H9 (cell line): ENCODE measurements around the gene SLPI. TPM values are rescaled to one million over a fixed set of nuclear protein-coding genes. Genes with fewer than 3 reads are reported as not detected.

ENCODE experiments used
- DNase-seq: peaks from one replicate; pipeline ENCODE4 v3.0.0-alpha.2; 2017
- H2AFZ ChIP-seq: one replicate; pipeline ENCODE4 v1.6.1; 2013; ENCODE audit warnings: mild to moderate bottlenecking, low read length, control low read depth, moderate library complexity
- H2AK5ac ChIP-seq: 2 replicates; pipeline ENCODE4 v1.6.1; 2013; ENCODE audit warnings: low read length, control low read depth, mixed read lengths; ENCODE audit not compliant: insufficient read length
- H2BK120ac ChIP-seq: one replicate; pipeline ENCODE4 v1.6.1; 2013; ENCODE audit warnings: low read depth, mild to moderate bottlenecking, low read length, control low read depth, inconsistent platforms; ENCODE audit not compliant: poor library complexity, severe bottlenecking
- H2BK12ac ChIP-seq: 2 replicates; pipeline ENCODE4 v1.6.1; 2013; ENCODE audit warnings: low read length, control low read depth, mixed read lengths, low read depth; ENCODE audit not compliant: insufficient read length
- H2BK15ac ChIP-seq: 2 replicates; pipeline ENCODE4 v1.6.1; 2013; ENCODE audit warnings: low read depth, low read length, control low read depth
- H2BK20ac ChIP-seq: one replicate; pipeline ENCODE4 v1.6.1; 2013; ENCODE audit warnings: low read depth, mild to moderate bottlenecking, low read length, control low read depth, inconsistent platforms; ENCODE audit not compliant: poor library complexity, severe bottlenecking
- H2BK5ac ChIP-seq: 2 replicates; pipeline ENCODE4 v1.6.1; 2013; ENCODE audit warnings: low read length, control low read depth, mixed read lengths; ENCODE audit not compliant: insufficient read length
- H3K14ac ChIP-seq: 2 replicates; pipeline ENCODE4 v1.6.1; 2013; ENCODE audit warnings: low read length, control low read depth; ENCODE audit not compliant: insufficient read depth
- H3K18ac ChIP-seq: 2 replicates; pipeline ENCODE4 v1.6.1; 2013; ENCODE audit warnings: low read depth, mild to moderate bottlenecking, mixed read lengths, low read length, control low read depth; ENCODE audit not compliant: insufficient read length
- H3K23ac ChIP-seq: 2 replicates; pipeline ENCODE4 v1.6.1; 2013; ENCODE audit warnings: low read length, control low read depth, mixed read lengths, low read depth; ENCODE audit not compliant: insufficient read length
- H3K23me2 ChIP-seq: 2 replicates; pipeline ENCODE4 v1.6.1; 2013; ENCODE audit warnings: low read depth, mild to moderate bottlenecking, mixed read lengths, low read length, control low read depth; ENCODE audit not compliant: insufficient read length, poor library complexity, severe bottlenecking
- H3K27ac ChIP-seq: 2 replicates; pipeline ENCODE4 v1.5.1; 2013; ENCODE audit warnings: low read length, control low read depth, mixed read lengths, low read depth; ENCODE audit not compliant: insufficient read length
- H3K27me3 ChIP-seq: 2 replicates; pipeline ENCODE4 v1.6.1; 2013; ENCODE audit warnings: low read length, control low read depth, inconsistent platforms; ENCODE audit not compliant: insufficient read depth
- H3K4ac ChIP-seq: 2 replicates; pipeline ENCODE4 v1.6.1; 2013; ENCODE audit warnings: low read depth, mild to moderate bottlenecking, control low read depth, inconsistent platforms, low read length, moderate library complexity
- H3K4me1 ChIP-seq: 2 replicates; pipeline ENCODE4 v1.6.1; 2013; ENCODE audit warnings: low read length, control low read depth, inconsistent platforms; ENCODE audit not compliant: insufficient read depth
- H3K4me2 ChIP-seq: 2 replicates; pipeline ENCODE4 v1.6.1; 2013; ENCODE audit warnings: low read length, control low read depth, mixed read lengths; ENCODE audit not compliant: insufficient read length, insufficient read depth
- H3K56ac ChIP-seq: 2 replicates; pipeline ENCODE4 v1.6.1; 2013; ENCODE audit warnings: low read depth, mild to moderate bottlenecking, mixed read lengths, low read length, control low read depth; ENCODE audit not compliant: insufficient read length
- H3K79me1 ChIP-seq: 2 replicates; pipeline ENCODE4 v1.6.1; 2013; ENCODE audit warnings: low read depth, mild to moderate bottlenecking, moderate library complexity, low read length, control low read depth, inconsistent platforms; ENCODE audit not compliant: insufficient read depth, poor library complexity, severe bottlenecking
- H3K79me2 ChIP-seq: 2 replicates; pipeline ENCODE4 v1.6.1; 2013; ENCODE audit warnings: low read length, control low read depth, inconsistent platforms; ENCODE audit not compliant: insufficient read depth
- H3K9ac ChIP-seq: 2 replicates; pipeline ENCODE4 v1.6.1; 2013; ENCODE audit warnings: low read length, control low read depth, mixed read lengths; ENCODE audit not compliant: insufficient read length; ENCODE audit errors: extremely low read depth
- H3K9me3 ChIP-seq: one replicate; pipeline ENCODE4 v1.6.1; 2013; ENCODE audit warnings: low read depth, low read length, inconsistent platforms; ENCODE audit not compliant: control insufficient read depth
- H3T11ph ChIP-seq: one replicate; pipeline ENCODE4 v1.6.1; 2013; ENCODE audit warnings: mild to moderate bottlenecking, low read length, control low read depth, inconsistent platforms
- H4K20me1 ChIP-seq: one replicate; pipeline ENCODE4 v1.6.1; 2013; ENCODE audit not compliant: control insufficient read depth, insufficient read length, insufficient read depth
- H4K5ac ChIP-seq: 2 replicates; pipeline ENCODE4 v1.6.1; 2013; ENCODE audit warnings: low read depth, mild to moderate bottlenecking, mixed read lengths, low read length, control low read depth; ENCODE audit not compliant: insufficient read length
- H4K8ac ChIP-seq: replicated peaks from 2 replicates; pipeline ENCODE4 v1.6.1; 2013; ENCODE audit warnings: low read length, control low read depth, mixed read lengths, low read depth; ENCODE audit not compliant: insufficient read length
- H4K91ac ChIP-seq: 2 replicates; pipeline ENCODE4 v1.6.1; 2013; ENCODE audit warnings: low read depth, mild to moderate bottlenecking, moderate library complexity, mixed read lengths, low read length, control low read depth; ENCODE audit not compliant: insufficient read length
- H3K27ac Mint-ChIP-seq, 3 experiments: 2 replicates in 2 of 3; 3 replicates in 1 of 3; pipeline ENCODE4 v1.8.0; 2020 to 2021; ENCODE audit warnings: mixed read lengths in 3 of 3, mild to moderate bottlenecking in 1 of 3, moderate library complexity in 1 of 3
- H3K27me3 Mint-ChIP-seq: 2 replicates; pipeline ENCODE4 v1.8.0; 2021; ENCODE audit warnings: low read depth, mild to moderate bottlenecking, moderate library complexity, mixed read lengths
- H3K36me3 Mint-ChIP-seq, 3 experiments: 2 replicates in 2 of 3; 3 replicates in 1 of 3; pipeline ENCODE4 v1.8.0; 2020 to 2021; ENCODE audit warnings: low read depth in 3 of 3, mixed read lengths in 3 of 3; ENCODE audit not compliant: insufficient read depth in 1 of 3
- H3K4me1 Mint-ChIP-seq, 2 experiments: 2 replicates each; pipeline ENCODE4 v1.8.0; 2020; ENCODE audit warnings: mixed read lengths in 2 of 2
- H3K4me3 Mint-ChIP-seq, 2 experiments: 2 replicates in 1 of 2; 3 replicates in 1 of 2; pipeline ENCODE4 v1.8.0; 2020 to 2021; ENCODE audit warnings: mild to moderate bottlenecking in 2 of 2, mixed read lengths in 2 of 2, moderate library complexity in 1 of 2
- H3K9me3 Mint-ChIP-seq, 2 experiments: 2 replicates in 1 of 2; 3 replicates in 1 of 2; pipeline ENCODE4 v1.8.0; 2020; ENCODE audit warnings: mild to moderate bottlenecking in 2 of 2, mixed read lengths in 2 of 2, moderate library complexity in 1 of 2
- CTCF ChIP-seq: fragments of 200-600 bp; sonication (generic); conservative IDR thresholded peaks from 3 replicates; pipeline ENCODE4 v1.8.0; 2021; ENCODE audit warnings: antibody characterized with exemption, mild to moderate bottlenecking
- WGBS: extraction: QIAGEN DNeasy Blood & Tissue Kit; methylation state at CpG from one replicate; pipeline ENCODE4 v1.1.7; 2013; ENCODE audit warnings: missing lambda C conversion rate, low lambda C conversion rate, mixed read lengths; ENCODE audit not compliant: insufficient read length; ENCODE audit errors: extremely low coverage; 5-methylcytosine and 5-hydroxymethylcytosine counted together
- long read RNA-seq: library from polyadenylated mRNA; unstranded; transcript quantifications from one replicate; pipeline ENCODE4 v2.0.0, GENCODE V29; 2020
- total RNA-seq: library from RNA; stranded (reverse); gene quantifications from 2 replicates; pipeline ENCODE4 v1.2.1, GENCODE V29; 2021

The SLPI gene
- total RNA-seq, result not detected in 2 replicates
- long read RNA-seq, result 0 reads

GRCh38 chr20:45254383-45255262 is at the start of gene SLPI:
Gene SLPI (minus strand): TSS chr20:45254564. CDS start chr20:45254543, 21 bp downstream.
- Histone ChIP-seq H3K9ac (no peak within 1 kb of the TSS), H2AFZ (no peak within 1 kb of the TSS)
- no peak within 1 kb of the TSS for H3K27ac Mint-ChIP-seq

More at GRCh38 chr20:45254383-45255262, at the start of gene SLPI:
- Histone ChIP-seq H4K91ac (no peak within 1 kb of the TSS), H4K20me1 (no peaks in the 10 kb centered on the region), H4K5ac (no peak within 1 kb of the TSS), H3K4ac (no peak within 1 kb of the TSS), H2BK12ac (no peak within 1 kb of the TSS), H2AK5ac (no peak within 1 kb of the TSS), H3K23ac (no peak within 1 kb of the TSS), H3K4me2 (no peak within 1 kb of the TSS), H3K56ac (no peak within 1 kb of the TSS), H3T11ph (no peak within 1 kb of the TSS), H2BK5ac (no peak within 1 kb of the TSS), H3K9me3 (no peaks in the 10 kb centered on the region), H3K4me1 (peaks cover 4% of the 10 kb centered on the region; the same call in 1 of the 2 replicates), H3K79me2 (no peaks in the 10 kb centered on the region), H4K8ac (no peak within 1 kb of the TSS), H3K27ac (no peak within 1 kb of the TSS), H3K14ac (no peak within 1 kb of the TSS), H2BK120ac (no peak within 1 kb of the TSS), H3K27me3 (no peaks in the 10 kb centered on the region), H3K79me1 (no peaks in the 10 kb centered on the region), H3K23me2 (no peaks in the 10 kb centered on the region), H2BK15ac (no peak within 1 kb of the TSS), H3K18ac (no peak within 1 kb of the TSS), H2BK20ac (no peak within 1 kb of the TSS)
- peaks cover 15% of the 10 kb centered on the region for H3K27me3 Mint-ChIP-seq
- no peak for TF ChIP-seq CTCF
- DNase-seq, result no peak
- peaks cover 16 to 21% of the 10 kb centered on the region in 2 experiments for H3K4me1 Mint-ChIP-seq
- H3K9me3 Mint-ChIP-seq, result no peaks in the 10 kb centered on the region
- H3K4me3 Mint-ChIP-seq, result no peak within 1 kb of the TSS
- WGBS, result no CpG with 5 or more reads among the region's 7 CpGs
- H3K36me3 Mint-ChIP-seq, result no peaks in the 10 kb centered on the region
